ENCODE measurements around the gene PRELP. TPM values are rescaled to one million over a fixed set of nuclear protein-coding genes. Genes with fewer than 3 reads are reported as not detected.

The PRELP gene
- total and polyA plus RNA-seq, 2 experiments from 2014 or later, result 0.26 TPM; not detected in 1

GRCh38 chr1:203450001-203450400 is 25.6 kb upstream of the PRELP start:
- H3K27ac ChIP-seq, result no peak overlapping the region
- peaks cover 7% of the 10 kb centered on the region for H3K4me1 ChIP-seq (ENCODE audit: low read depth)

GRCh38 chr1:203450479-203451149 is 25.0 kb upstream of the PRELP start:
- H3K27ac ChIP-seq, result no peak overlapping the region

More at GRCh38 chr1:203450001-203450400, 25.6 kb upstream of the PRELP start:
- Histone ChIP-seq H3K27me3 (no peaks in the 10 kb centered on the region), H3K9me3 (ENCODE audit: low read depth) (no peaks in the 10 kb centered on the region), H3K36me3 (no peaks in the 10 kb centered on the region), H3K4me3 (no peak overlapping the region)
- TF ChIP-seq CTCF (IDR thresholded peaks at IDR 0.05; ENCODE audit: low read depth, low read length), result no peak
- no peak for DNase-seq (ENCODE audit: low read depth in 1 of 2, low spot score in 1 of 2)

GRCh38 chr1:203451836-203452784 is 23.5 kb upstream of the PRELP start:
- DNase-seq (ENCODE audit: low read depth in 1 of 2, low spot score in 1 of 2), result no peak
- H3K36me3 ChIP-seq, result no peaks in the 10 kb centered on the region
- peaks cover 7% of the 10 kb centered on the region for H3K4me1 ChIP-seq (ENCODE audit: low read depth)
- TF ChIP-seq CTCF (IDR thresholded peaks at IDR 0.05; ENCODE audit: low read depth, low read length), result no peak
- H3K9me3 ChIP-seq (ENCODE audit: low read depth), result no peaks in the 10 kb centered on the region
- no peaks in the 10 kb centered on the region for H3K27me3 ChIP-seq
- H3K4me3 ChIP-seq, result no peak overlapping the region
- no peak overlapping the region for H3K27ac ChIP-seq

More at GRCh38 chr1:203450479-203451149, 25.0 kb upstream of the PRELP start:
- TF ChIP-seq CTCF (IDR thresholded peaks at IDR 0.05; ENCODE audit: low read depth, low read length), result no peak
- DNase-seq (ENCODE audit: low read depth in 1 of 2, low spot score in 1 of 2), result no peak
- H3K36me3 ChIP-seq, result no peaks in the 10 kb centered on the region
- H3K4me1 ChIP-seq (ENCODE audit: low read depth), result peaks cover 7% of the 10 kb centered on the region
- H3K27me3 ChIP-seq, result no peaks in the 10 kb centered on the region
- no peak overlapping the region for H3K4me3 ChIP-seq
- no peaks in the 10 kb centered on the region for H3K9me3 ChIP-seq (ENCODE audit: low read depth)

- no peaks in the 10 kb centered on the region for H3K9me3 ChIP-seq (ENCODE audit: low read depth)
- H3K27ac ChIP-seq, result no peak overlapping the region
- H3K36me3 ChIP-seq, result no peaks in the 10 kb centered on the region
- peaks cover 7% of the 10 kb centered on the region for H3K4me1 ChIP-seq (ENCODE audit: low read depth)
- no peak overlapping the region for H3K4me3 ChIP-seq
- DNase-seq (ENCODE audit: low read depth in 1 of 2, low spot score in 1 of 2), result no peak
- no peaks in the 10 kb centered on the region for H3K27me3 ChIP-seq
- TF ChIP-seq CTCF (IDR thresholded peaks at IDR 0.05; ENCODE audit: low read depth, low read length), result no peak
Observed at GRCh38 chr1:203453016-203453415, 22.6 kb upstream of the PRELP start.

- no peak for TF ChIP-seq CTCF (IDR thresholded peaks at IDR 0.05; ENCODE audit: low read depth, low read length)
- H3K4me1 ChIP-seq (ENCODE audit: low read depth), result peaks cover 2% of the 10 kb centered on the region
Observed at GRCh38 chr1:203453616-203454015, 22.0 kb upstream of the PRELP start.

More at GRCh38 chr1:203453616-203454015, 22.0 kb upstream of the PRELP start:
- H3K9me3 ChIP-seq (ENCODE audit: low read depth), result no peaks in the 10 kb centered on the region
- no peaks in the 10 kb centered on the region for H3K27me3 ChIP-seq
- no peak overlapping the region for H3K4me3 ChIP-seq
- no peak for DNase-seq (ENCODE audit: low read depth in 1 of 2, low spot score in 1 of 2)
- H3K27ac ChIP-seq, result no peak overlapping the region
- H3K36me3 ChIP-seq, result no peaks in the 10 kb centered on the region

Data from cardiac muscle cell (in vitro differentiated cells and primary cell).